Measurements from ENCODE around the gene CAMK2A.

CAMK2A gene

GRCh38 chr5:150217038-150217437 lies 72.5 kb downstream of the CAMK2A start:
- in situ Hi-C loops (cut with MboI; ENCODE audit: low sequenced_read_pairs), result loop anchor here (5.0 to 25.0 kb wide), 3 partner anchors 85 to 580 kb away; no protein-coding TSS in a partner anchor

DNA sequence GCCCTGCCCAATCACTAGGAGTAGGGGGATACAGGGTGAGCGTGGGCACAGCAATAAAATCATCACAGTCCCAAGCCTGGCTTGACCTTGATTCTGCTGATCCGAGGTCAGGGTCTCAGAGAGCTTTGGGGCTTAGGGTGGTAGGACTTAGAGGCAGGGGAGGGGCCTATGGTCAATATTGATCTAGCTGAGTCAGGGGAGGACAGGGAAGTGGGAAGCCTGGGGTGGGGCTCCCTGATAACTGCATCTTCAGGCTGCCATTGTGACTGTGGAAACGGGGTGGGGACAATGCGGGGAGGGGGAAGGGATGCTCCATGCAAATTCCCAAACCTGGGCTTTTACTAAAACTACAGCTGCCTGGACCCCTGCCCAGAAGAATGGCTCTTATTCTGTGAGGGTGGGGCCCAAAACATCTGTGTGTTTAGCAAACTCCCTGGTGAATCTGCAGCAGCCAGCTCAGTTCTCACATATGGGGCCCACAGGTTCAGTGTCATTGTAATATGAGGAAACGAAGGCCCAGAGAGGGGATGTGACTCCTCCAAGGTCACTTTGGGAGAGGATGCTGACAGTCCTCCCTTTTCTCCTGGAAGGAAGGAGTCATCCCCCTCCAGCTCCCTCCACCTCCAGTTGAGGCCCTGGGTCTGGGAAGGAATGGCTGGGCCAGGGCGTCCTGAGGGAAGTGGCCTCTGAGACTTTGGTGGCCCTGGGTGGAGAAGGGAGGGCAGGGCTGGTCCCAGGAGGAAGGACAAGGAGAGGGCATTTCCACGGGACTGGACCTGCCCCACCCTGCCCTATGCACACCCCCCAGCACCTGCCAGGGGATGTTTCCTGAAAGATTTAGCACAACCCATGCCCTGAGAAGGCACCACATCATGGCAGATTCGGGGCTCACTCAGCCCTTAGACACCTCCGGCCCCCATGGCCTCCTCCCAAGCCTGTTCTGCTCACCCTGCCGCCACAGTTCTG lies 73.3 kb downstream of the CAMK2A start:
- in situ Hi-C loops (cut with MboI; ENCODE audit: low sequenced_read_pairs), result loop anchor here (5.0 to 25.0 kb wide), 3 partner anchors 84 to 579 kb away; no protein-coding TSS in a partner anchor

GRCh38 chr5:150214289-150214688 lies 75.3 kb downstream of the CAMK2A start:
- in situ Hi-C loops (cut with MboI; ENCODE audit: low sequenced_read_pairs), result loop anchor here (25.0 kb wide), 2 partner anchors 377 to 577 kb away; no protein-coding TSS in a partner anchor

DNA sequence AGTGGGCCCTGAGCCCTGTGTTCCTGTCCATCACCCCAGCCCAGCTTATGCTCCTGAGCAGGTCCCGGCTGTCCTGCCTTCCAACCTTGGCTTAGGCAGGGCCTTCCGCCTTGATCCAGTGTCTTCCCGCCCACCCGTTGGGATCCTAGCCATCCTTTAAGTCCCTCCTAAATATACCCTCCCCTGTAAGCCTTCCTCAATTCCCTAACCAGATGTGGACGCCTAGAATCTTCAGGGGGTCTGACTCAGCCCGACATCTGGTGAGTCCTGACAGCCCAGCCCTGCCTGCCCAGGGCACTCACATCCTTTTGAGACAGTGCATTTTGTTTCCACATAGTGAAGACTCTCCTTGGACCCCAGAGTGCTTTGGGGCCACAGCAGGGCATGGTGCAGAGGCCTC lies 76.0 kb downstream of the CAMK2A start:
- in situ Hi-C loops (cut with MboI; ENCODE audit: low sequenced_read_pairs), result loop anchor here (25.0 kb wide), 2 partner anchors 376 to 576 kb away; no protein-coding TSS in a partner anchor

GRCh38 chr5:150211156-150212030 lies 78.2 kb downstream of the CAMK2A start:
- in situ Hi-C loops (cut with MboI; ENCODE audit: low sequenced_read_pairs), result loop anchor here (25.0 kb wide), 2 partner anchors 374 to 574 kb away; no protein-coding TSS in a partner anchor

GRCh38 chr5:150210644-150211043 lies 78.9 kb downstream of the CAMK2A start:
- in situ Hi-C loops (cut with MboI; ENCODE audit: low sequenced_read_pairs), result loop anchor here (25.0 kb wide), 2 partner anchors 373 to 573 kb away; no protein-coding TSS in a partner anchor

- in situ Hi-C loops (cut with MboI; ENCODE audit: low sequenced_read_pairs), result loop anchor here (25.0 kb wide), 2 partner anchors 372 to 572 kb away; no protein-coding TSS in a partner anchor
Observed at GRCh38 chr5:150209099-150209635, 80.4 kb downstream of the CAMK2A start.

DNA sequence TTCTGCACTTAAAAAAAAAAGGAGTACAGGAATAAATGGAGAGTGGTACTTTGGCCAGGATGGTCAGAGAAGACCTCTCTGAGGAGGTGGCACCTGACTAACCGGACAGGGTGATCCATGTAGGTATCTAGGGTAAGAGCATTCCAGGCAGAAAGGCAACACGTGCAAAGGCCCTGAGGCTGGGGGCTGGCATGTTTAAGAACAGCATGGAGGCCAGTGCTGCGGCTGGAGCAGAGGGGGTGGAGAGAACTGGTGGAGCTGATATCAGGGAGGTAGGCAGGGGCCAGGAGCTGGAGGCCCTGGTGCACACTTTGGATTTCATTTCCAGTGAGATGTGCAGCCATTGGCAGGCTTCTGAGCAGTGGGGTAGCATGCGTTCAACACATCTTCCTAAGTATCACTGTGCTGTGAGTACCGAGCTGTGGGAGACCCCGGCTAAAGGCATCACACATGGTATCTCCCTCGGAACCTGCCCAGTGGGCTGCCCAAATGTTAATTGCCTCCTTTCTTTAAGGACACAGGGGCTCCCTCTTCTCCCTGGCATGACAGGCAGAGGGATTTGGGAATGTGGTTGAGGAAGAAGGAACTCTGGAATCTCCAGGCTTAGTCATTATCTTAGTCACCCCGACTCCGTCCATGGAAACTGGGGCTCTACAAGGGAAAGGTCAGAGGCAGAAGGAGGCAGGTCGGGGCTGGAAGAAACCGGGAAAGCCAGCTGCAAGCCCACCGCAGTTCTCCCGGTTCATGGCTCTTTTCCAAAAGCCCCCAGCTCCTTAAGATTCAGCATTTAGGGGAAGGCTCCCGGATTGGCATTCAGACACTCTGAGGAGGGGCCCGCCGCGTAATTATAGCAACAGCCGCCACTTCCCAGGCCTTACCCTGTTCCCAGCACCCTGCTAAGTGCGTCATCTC lies 81.1 kb downstream of the CAMK2A start:
- in situ Hi-C loops (cut with MboI; ENCODE audit: low sequenced_read_pairs), result loop anchor here (25.0 kb wide), 2 partner anchors 371 to 571 kb away; no protein-coding TSS in a partner anchor

GRCh38 chr5:150206779-150207115 lies 82.8 kb downstream of the CAMK2A start:
- in situ Hi-C loops (cut with MboI; ENCODE audit: low sequenced_read_pairs), result loop anchor here (25.0 kb wide), 2 partner anchors 369 to 569 kb away; no protein-coding TSS in a partner anchor

DNA sequence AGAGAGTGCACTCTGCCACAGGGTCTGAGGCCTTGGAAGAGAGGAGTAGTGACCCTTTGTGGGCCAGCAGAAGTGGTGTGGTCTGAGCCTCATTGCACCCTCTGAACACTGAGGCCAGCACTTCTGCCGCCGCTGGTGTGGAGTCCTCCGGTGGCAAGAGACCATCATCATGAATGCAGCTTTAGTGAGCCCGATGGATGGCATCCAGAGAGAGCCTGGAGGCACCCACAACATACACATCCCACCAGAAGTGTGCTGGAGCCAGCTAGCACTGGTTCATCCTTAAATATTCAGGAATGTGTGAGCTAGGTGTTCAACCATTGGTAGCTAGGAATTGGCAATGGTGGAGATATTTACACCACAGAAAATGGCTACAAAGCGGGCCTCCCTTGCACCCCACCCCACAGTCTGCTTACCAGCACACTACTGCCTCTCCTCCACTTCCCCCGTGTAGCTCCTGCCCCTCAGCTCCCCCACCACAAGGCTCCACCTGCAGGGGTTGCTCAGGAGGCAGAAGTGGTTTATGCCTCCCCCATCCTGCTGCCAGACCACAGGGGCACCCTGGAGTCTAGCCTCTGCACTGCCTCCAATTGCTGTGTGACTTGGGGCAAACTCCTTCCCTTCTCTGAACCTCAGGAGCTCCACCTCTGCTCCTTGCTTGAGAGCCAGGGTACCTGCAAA lies 83.3 kb downstream of the CAMK2A start:
- in situ Hi-C loops (cut with MboI; ENCODE audit: low sequenced_read_pairs), result loop anchor here (25.0 kb wide), 2 partner anchors 369 to 569 kb away; no protein-coding TSS in a partner anchor

GRCh38 chr5:150204590-150204960 lies 85.0 kb downstream of the CAMK2A start:
- in situ Hi-C loops (cut with MboI; ENCODE audit: low sequenced_read_pairs), result loop anchor here (25.0 kb wide), 2 partner anchors 367 to 567 kb away; no protein-coding TSS in a partner anchor

- in situ Hi-C loops (cut with MboI; ENCODE audit: low sequenced_read_pairs), result loop anchor here (25.0 kb wide), 2 partner anchors 367 to 567 kb away; no protein-coding TSS in a partner anchor
Observed at GRCh38 chr5:150203832-150204589, 85.6 kb downstream of the CAMK2A start.

- in situ Hi-C loops (cut with MboI; ENCODE audit: low sequenced_read_pairs), result loop anchor here (25.0 kb wide), 2 partner anchors 365 to 565 kb away; no protein-coding TSS in a partner anchor
Observed at GRCh38 chr5:150202501-150202900, 87.1 kb downstream of the CAMK2A start.

DNA sequence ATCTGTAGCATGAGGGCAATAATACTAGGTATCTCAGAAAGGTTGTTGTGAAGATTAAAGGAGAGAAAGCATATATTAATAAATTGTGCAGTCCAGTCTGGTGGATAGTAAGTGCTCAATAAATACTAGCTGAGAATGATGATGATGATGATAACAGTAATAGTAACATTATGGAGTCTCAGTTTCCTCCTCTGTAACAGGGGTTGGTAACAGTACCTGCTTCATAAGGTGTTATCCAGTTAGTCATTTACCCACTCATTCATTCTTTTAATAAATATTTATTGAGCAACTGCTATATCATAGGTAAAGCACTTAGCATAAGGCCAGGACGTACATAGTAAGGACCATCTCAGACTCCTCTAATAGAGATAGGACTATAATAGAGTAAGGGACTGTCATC lies 92.1 kb downstream of the CAMK2A start:
- in situ Hi-C loops (cut with MboI; ENCODE audit: low sequenced_read_pairs), result no loop called here

DNA sequence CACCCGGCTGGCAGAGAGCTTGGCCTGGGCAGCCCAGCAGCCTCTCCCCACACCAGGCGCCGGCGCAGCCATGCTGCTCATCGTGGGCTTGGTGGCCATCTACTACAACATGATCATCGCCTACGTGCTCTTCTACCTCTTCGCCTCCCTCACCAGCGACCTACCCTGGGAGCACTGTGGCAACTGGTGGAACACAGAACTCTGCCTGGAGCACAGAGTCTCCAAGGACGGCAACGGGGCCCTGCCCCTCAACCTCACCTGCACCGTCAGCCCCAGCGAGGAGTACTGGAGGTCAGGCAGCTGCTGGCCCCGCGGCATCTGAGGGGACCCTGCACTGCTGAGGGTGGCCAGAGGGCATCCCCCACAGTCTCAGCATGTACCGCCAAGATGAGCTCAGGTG lies 92.6 kb downstream of the CAMK2A start:
- in situ Hi-C loops (cut with MboI; ENCODE audit: low sequenced_read_pairs), result no loop called here

DNA sequence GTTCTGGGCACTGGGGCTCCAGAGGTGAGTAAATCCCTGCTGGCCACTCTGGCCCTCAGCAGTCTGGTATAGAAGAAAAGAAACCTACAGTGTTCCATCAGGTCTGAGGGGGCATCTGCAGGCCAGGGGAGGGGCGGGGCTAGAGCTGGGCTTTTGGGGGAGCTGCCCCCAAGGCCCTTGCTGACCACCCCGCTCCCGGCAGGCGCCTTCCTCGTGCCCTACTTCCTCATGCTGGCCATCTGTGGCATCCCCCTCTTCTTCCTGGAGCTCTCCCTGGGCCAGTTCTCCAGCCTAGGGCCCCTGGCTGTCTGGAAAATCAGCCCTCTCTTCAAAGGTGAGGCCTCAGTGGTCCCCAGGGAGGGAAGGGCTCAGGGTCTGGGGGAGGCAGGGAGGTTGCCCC lies 93.1 kb downstream of the CAMK2A start:
- in situ Hi-C loops (cut with MboI; ENCODE audit: low sequenced_read_pairs), result no loop called here

DNA sequence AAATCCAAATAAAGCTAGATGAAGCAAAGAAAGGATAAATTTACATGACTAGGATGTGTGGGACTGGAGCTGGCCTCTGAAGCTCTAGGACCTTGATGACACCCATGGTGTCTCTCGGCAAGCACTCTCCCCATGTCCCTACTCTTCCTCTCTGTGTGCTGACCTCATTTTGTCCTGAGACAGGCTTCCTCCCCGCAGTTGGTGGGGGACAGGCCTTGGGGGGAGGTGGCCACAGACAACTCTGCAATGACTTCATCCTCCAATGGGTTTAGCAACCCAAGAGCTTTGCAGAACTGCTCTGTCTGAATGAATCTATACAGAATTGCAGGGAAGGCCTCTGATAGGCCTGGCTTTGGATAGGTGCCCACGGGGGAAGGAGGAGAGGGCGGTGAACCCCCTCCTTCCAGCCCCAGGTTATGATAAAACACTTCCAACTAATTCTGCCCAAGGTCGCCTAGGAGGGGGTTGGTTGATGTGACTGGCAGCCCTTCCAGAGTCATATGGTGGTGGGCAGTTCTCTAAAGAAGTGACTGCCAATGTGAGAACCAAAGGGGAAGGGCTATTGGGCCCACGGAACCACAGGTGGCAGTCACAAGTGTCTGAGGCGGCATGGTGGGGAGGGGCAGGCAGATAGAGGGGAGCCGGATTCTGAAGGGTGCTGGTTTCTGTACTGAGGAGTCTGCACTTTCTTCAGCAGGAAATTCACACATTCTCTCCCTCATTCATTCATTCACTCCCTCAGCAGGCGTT lies 93.7 kb downstream of the CAMK2A start:
- in situ Hi-C loops (cut with MboI; ENCODE audit: low sequenced_read_pairs), result no loop called here

Measured in HL-60/S4 (cell line).